ENCODE results near the gene UXT. TPM values are rescaled to one million over a fixed set of nuclear protein-coding genes. Genes with fewer than 3 reads are reported as not detected.

Gene UXT
- total RNA-seq, 2 donors from 2014 or later = 75.5 to 173 TPM

GRCh38 chrX:47629419-47630200 lies 29.4 kb downstream of the UXT start, which contains the start of gene CFP:
Gene CFP, minus strand, starts transcription at chrX:47629930. Its CDS starts 86 bp downstream, at chrX:47629844.
- WGBS = 68% methylated on average over 12 of the region's 14 CpGs
- Histone ChIP-seq H3K27me3 (replicated peaks; ENCODE audit: insufficient read depth) (no peaks in the 10 kb centered on the region), H3K27ac (no peak within 1 kb of the TSS), H3K36me3 (no peaks in the 10 kb centered on the region), H3K4me1 (replicated peaks) (no peaks in the 10 kb centered on the region), H3K9me3 (no peaks in the 10 kb centered on the region), H3K4me3 (no peak within 1 kb of the TSS)
- TF ChIP-seq POLR2A (IDR thresholded peaks at IDR 0.05) (no peak), CTCF (IDR thresholded peaks at IDR 0.05) (no peak), POLR2AphosphoS5 (IDR thresholded peaks at IDR 0.05) (no peak)
- no peak for DNase-seq (ENCODE audit: low spot score)
- intact Hi-C loops (cut with DNase I) = no loop called here

- no peak overlapping the region for H3K4me3 ChIP-seq
- DNase-seq (ENCODE audit: low spot score) = no peak
- no peaks in the 10 kb centered on the region for H3K9me3 ChIP-seq
- intact Hi-C loops (cut with DNase I) = no loop called here
- no peak overlapping the region for H3K27ac ChIP-seq
- H3K4me1 ChIP-seq (replicated peaks) = no peaks in the 10 kb centered on the region
- H3K36me3 ChIP-seq = no peaks in the 10 kb centered on the region
- TF ChIP-seq POLR2AphosphoS5 (IDR thresholded peaks at IDR 0.05) (no peak), POLR2A (IDR thresholded peaks at IDR 0.05) (no peak), CTCF (IDR thresholded peaks at IDR 0.05) (no peak)
- no peaks in the 10 kb centered on the region for H3K27me3 ChIP-seq (replicated peaks; ENCODE audit: insufficient read depth)
- WGBS = 100% methylated on average over 1 of the region's 1 CpG
Measured at GRCh38 chrX:47628982-47629381, 30.0 kb downstream of the UXT start.

- H3K9me3 ChIP-seq = no peaks in the 10 kb centered on the region
- H3K4me3 ChIP-seq = no peak overlapping the region
- no peaks in the 10 kb centered on the region for H3K27me3 ChIP-seq (replicated peaks; ENCODE audit: insufficient read depth)
- no peaks in the 10 kb centered on the region for H3K4me1 ChIP-seq (replicated peaks)
- intact Hi-C loops (cut with DNase I) = no loop called here
- 88% methylated on average over 2 of the region's 2 CpGs for WGBS
- DNase-seq (ENCODE audit: low spot score) = no peak
- TF ChIP-seq CTCF (IDR thresholded peaks at IDR 0.05) (no peak), POLR2A (IDR thresholded peaks at IDR 0.05) (no peak), POLR2AphosphoS5 (IDR thresholded peaks at IDR 0.05) (no peak)
- H3K27ac ChIP-seq = no peak overlapping the region
- H3K36me3 ChIP-seq = no peaks in the 10 kb centered on the region
Measured at GRCh38 chrX:47625365-47625764, 33.6 kb downstream of the UXT start.

- DNase-seq (ENCODE audit: low spot score) = no peak
- TF ChIP-seq POLR2A (IDR thresholded peaks at IDR 0.05) (no peak), CTCF (IDR thresholded peaks at IDR 0.05) (no peak), POLR2AphosphoS5 (IDR thresholded peaks at IDR 0.05) (no peak)
- Histone ChIP-seq H3K4me3 (no peak overlapping the region), H3K36me3 (no peaks in the 10 kb centered on the region), H3K4me1 (replicated peaks) (no peaks in the 10 kb centered on the region), H3K9me3 (no peaks in the 10 kb centered on the region), H3K27ac (no peak overlapping the region), H3K27me3 (replicated peaks; ENCODE audit: insufficient read depth) (no peaks in the 10 kb centered on the region)
- WGBS = 0% methylated on average over 1 of the region's 35 CpGs
- intact Hi-C loops (cut with DNase I) = no loop called here
Measured at GRCh38 chrX:47623540-47624027, 35.4 kb downstream of the UXT start.

- WGBS = 89% methylated on average over 5 of the region's 6 CpGs
- DNase-seq (ENCODE audit: low spot score) = no peak
- TF ChIP-seq CTCF (IDR thresholded peaks at IDR 0.05) (no peak), POLR2A (IDR thresholded peaks at IDR 0.05) (no peak), POLR2AphosphoS5 (IDR thresholded peaks at IDR 0.05) (no peak)
- H3K27ac ChIP-seq = no peak overlapping the region
- H3K36me3 ChIP-seq = no peaks in the 10 kb centered on the region
- H3K4me1 ChIP-seq (replicated peaks) = no peaks in the 10 kb centered on the region
- H3K9me3 ChIP-seq = no peaks in the 10 kb centered on the region
- H3K4me3 ChIP-seq = no peak overlapping the region
- no peaks in the 10 kb centered on the region for H3K27me3 ChIP-seq (replicated peaks; ENCODE audit: insufficient read depth)
- intact Hi-C loops (cut with DNase I) = no loop called here
Measured at GRCh38 chrX:47621851-47622250, 37.1 kb downstream of the UXT start.
